WTC11 (cell line): ENCODE data around the gene PTPRC. TPM values are rescaled to one million over a fixed set of nuclear protein-coding genes. Genes with fewer than 3 reads are reported as not detected.

Source experiments
- AFF4 ChIP-seq: sonication (generic); formaldehyde crosslinking; IDR thresholded peaks from 2 replicates; pipeline ENCODE4 v1.8.1; 2023; ENCODE audit warnings: mild to moderate bottlenecking, missing genetic modification reagents, borderline replicate concordance
- CTCF ChIP-seq: fragments of 200-600 bp; IDR thresholded peaks from 2 replicates; pipeline ENCODE4 v1.8.0; 2022; ENCODE audit warnings: antibody characterized with exemption
- E2F1 ChIP-seq: sonication (generic); formaldehyde crosslinking; IDR thresholded peaks from 2 replicates; pipeline ENCODE4 v1.8.0; 2022; ENCODE audit warnings: mild to moderate bottlenecking, missing genetic modification reagents
- E2F5 ChIP-seq: sonication (generic); formaldehyde crosslinking; IDR thresholded peaks from 2 replicates; pipeline ENCODE4 v1.8.1; 2022; ENCODE audit warnings: mild to moderate bottlenecking, moderate library complexity, missing genetic modification reagents
- ELF4 ChIP-seq: sonication (generic); formaldehyde crosslinking; IDR thresholded peaks from 2 replicates; pipeline ENCODE4 v1.8.1; 2022; ENCODE audit warnings: low read depth, mild to moderate bottlenecking, moderate library complexity, missing genetic modification reagents
- ESRRA ChIP-seq: sonication (generic); formaldehyde crosslinking; IDR thresholded peaks from 2 replicates; pipeline ENCODE4 v1.8.1; 2022; ENCODE audit warnings: mild to moderate bottlenecking, missing genetic modification reagents, borderline replicate concordance
- ETV6 ChIP-seq: sonication (generic); formaldehyde crosslinking; IDR thresholded peaks from 2 replicates; pipeline ENCODE4 v1.8.1; 2022; ENCODE audit warnings: mild to moderate bottlenecking, missing genetic modification reagents
- FOXP4 ChIP-seq: sonication (generic); formaldehyde crosslinking; IDR thresholded peaks from 2 replicates; pipeline ENCODE4 v1.8.0; 2022; ENCODE audit warnings: mild to moderate bottlenecking, missing genetic modification reagents
- GABPB1 ChIP-seq: sonication (generic); formaldehyde crosslinking; IDR thresholded peaks from 2 replicates; pipeline ENCODE4 v1.8.1; 2023; ENCODE audit warnings: mild to moderate bottlenecking, missing genetic modification reagents
- IRF1 ChIP-seq: sonication (generic); formaldehyde crosslinking; IDR thresholded peaks from 2 replicates; pipeline ENCODE4 v1.8.0; 2023; ENCODE audit warnings: missing genetic modification reagents
- KAT7 ChIP-seq: sonication (generic); formaldehyde crosslinking; IDR thresholded peaks from 2 replicates; pipeline ENCODE4 v1.8.1; 2023; ENCODE audit warnings: missing genetic modification reagents, mild to moderate bottlenecking, borderline replicate concordance
- OVOL2 ChIP-seq: fragments of 250-450 bp; sonication (Bioruptor Pico); IDR thresholded peaks from 2 replicates; pipeline ENCODE4 v1.9.0; 2021; ENCODE audit warnings: mild to moderate bottlenecking, borderline replicate concordance
- ZNF263 ChIP-seq: sonication (generic); formaldehyde crosslinking; IDR thresholded peaks from 2 replicates; pipeline ENCODE4 v1.8.1; 2022; ENCODE audit warnings: low read depth, mild to moderate bottlenecking, moderate library complexity, missing genetic modification reagents
- ZNF423 ChIP-seq: fragments of 250-450 bp; sonication (Bioruptor Pico); IDR thresholded peaks from 2 replicates; pipeline ENCODE4 v2.1.2; 2022; ENCODE audit warnings: mild to moderate bottlenecking, moderate library complexity
- ZSCAN18 ChIP-seq: fragments of 250-450 bp; sonication (Bioruptor Pico); IDR thresholded peaks from 2 replicates; pipeline ENCODE4 v2.1.2; 2022; ENCODE audit warnings: mild to moderate bottlenecking, moderate library complexity
- total RNA-seq: library from RNA; stranded (reverse); gene quantifications from 3 replicates; pipeline ENCODE4 v1.2.3, GENCODE V29; 2021

Gene PTPRC
- total RNA-seq, 1 experiment from 2014 or later: 1.4 TPM

- TF ChIP-seq OVOL2 (CRISPR knock-in tag) (no peak), AFF4 (no peak), E2F5 (CRISPR knock-in tag) (no peak), ZNF423 (CRISPR knock-in tag) (no peak), KAT7 (no peak), ELF4 (CRISPR knock-in tag) (no peak), FOXP4 (no peak), CTCF (no peak), E2F1 (no peak), ESRRA (CRISPR knock-in tag) (no peak), ZNF263 (no peak), GABPB1 (CRISPR knock-in tag) (no peak), IRF1 (no peak), ZSCAN18 (no peak), ETV6 (CRISPR knock-in tag) (no peak)
Measured at GRCh38 chr1:198806861-198807260, 168.0 kb downstream of the PTPRC start (continued).

Other genes with a start within 250 kb of the PTPRC start
- not detected in 3 replicates for gene ATP6V1G3, start 98.4 kb upstream of the PTPRC start, total RNA-seq